Activated CD4-positive, alpha-beta T cell treated with anti-CD3 and anti-CD28 coated beads for 4 hours (primary cell): ENCODE data around the gene TNP1.
A peak's percentile ranks its signal among the peaks of the same experiment; 100 is the strongest.

Source experiments
- DNase-seq, 2 donors: peaks; one replicate each; pipeline ENCODE4 v3.0.0-alpha.2; 2020

Gene TNP1

DNA sequence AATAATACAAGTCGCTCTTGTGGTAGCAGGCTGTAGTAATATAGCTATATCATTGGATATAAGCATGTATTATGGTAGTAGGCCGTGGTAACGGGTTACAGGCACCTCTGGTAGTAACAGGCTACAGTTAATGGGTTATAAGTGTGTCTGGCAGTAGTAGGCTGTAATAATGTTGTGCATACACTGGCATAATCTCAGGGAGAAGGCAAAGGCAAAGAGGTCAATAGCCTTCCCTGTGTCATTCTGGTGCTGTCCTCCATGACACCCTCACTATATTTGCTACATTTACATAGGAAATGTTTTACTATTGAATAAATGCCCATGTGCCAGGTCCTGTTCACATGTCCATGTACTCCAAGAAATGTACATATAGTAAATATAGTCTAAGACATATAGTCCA lies 12.8 kb upstream of the TNP1 start:
- DNase-seq: no peak

DNA sequence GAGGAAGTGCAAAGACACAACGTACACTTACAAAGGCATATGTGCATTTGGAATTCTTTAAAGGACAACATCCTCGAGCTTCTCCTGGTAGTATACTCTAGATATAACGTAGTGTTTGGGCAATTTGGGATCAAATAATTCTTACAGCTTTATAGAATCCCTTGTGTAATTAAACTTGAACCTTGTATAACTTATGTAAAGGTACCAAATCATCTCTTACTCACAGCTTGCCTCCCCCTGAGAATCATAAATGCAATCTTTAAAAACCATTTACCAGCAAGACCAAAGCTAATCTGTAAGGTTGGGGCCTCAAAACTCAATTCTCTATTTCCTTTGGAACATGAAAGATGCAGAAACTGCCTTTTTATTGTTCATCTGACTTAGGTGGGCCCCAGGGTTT lies 12.2 kb upstream of the TNP1 start:
- no peak for DNase-seq

DNA sequence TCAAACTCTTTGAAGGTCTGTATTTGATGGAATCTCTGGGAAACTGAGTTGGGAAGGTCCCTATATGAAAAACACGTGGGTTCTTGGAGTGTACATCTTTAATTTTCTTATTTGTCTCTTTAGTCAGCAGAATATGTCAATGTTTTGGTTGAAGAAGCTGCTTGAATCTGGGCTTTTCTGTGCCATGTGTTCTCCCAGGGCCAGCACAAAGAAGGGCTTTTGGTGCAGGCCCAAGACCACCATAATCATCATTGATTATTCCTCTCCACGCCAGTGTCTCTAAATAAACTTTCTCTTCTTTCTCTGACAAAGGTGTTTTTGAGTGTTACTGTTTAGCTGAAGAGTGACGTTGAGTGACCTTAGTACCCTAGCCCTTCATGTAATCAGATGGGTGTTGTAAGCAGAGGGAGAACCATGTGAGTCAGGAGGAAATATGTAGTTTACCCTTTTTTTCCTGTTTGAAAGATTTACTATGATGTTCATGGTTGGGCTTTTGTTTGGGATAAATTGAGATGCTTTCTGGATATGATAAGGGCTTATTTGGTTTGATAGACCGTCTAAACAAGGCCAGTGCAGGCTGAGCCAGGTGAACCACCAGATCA lies 11.6 kb upstream of the TNP1 start:
- no peak for DNase-seq

DNA sequence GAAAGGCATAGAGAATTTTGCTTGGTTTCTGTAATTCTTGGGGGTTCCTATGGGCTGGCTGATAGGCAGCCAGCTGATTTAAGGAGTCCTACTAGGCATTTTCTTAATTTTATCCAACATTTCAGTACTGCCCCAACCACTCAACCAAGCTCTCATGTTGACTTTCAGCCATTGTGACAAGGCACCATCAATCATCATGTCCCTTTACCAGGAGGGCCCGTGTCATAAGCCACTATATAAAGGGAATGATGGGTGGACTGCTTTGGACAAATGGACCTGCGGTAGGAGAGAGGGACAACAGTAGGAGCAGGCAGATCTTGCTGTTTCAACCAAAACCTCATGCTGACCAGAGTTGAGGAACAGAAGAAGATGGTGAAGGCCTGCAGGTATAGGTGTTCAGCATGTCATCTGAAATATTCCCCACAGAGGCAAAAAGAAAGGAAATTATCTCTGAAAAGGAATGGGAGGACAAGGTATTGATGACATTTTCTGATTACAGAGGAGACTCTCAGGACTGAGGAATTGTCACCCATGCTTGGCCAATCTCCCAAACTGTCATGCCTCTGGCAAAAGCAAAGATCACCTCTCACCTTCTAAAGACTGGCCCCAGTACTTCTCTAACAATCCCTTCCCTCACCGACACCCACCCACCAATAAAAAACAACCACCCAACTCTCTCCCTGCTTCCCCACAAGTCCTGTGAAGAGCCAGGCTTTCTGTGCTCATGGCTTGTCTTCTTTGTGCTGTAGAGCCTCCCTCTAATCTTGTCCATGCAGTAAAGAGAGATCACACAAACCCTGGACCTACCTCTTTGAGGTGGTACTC lies 10.9 kb upstream of the TNP1 start:
- no peak for DNase-seq

DNA sequence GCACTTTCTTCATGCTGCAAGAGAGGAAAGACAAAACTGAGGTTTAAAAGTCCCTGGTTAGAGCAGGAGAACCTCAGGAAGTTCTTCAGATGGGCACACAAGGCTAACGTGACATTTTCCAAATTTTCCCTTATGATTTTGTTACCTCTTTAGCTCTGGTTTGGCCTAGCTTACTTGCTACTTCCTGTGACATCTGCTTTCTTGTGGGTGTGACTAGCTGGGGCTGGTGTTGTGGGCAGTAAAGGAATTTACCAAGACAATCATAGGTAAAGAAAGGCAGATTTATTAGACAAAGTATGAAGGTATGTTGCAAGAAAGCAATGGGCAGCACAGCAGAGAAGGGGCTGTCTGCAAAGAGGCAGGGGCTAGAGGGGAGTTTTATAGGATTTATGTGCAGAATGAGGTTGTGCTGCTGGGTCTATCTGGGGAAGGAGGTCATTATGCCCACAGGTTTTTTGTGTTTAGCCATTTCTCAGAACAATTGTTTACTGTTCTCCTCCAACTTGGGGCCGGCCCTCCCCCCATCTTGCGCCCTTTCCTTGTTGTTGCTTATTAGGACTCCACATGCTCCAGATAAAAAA lies 6.7 kb upstream of the TNP1 start:
- no peak for DNase-seq

DNA sequence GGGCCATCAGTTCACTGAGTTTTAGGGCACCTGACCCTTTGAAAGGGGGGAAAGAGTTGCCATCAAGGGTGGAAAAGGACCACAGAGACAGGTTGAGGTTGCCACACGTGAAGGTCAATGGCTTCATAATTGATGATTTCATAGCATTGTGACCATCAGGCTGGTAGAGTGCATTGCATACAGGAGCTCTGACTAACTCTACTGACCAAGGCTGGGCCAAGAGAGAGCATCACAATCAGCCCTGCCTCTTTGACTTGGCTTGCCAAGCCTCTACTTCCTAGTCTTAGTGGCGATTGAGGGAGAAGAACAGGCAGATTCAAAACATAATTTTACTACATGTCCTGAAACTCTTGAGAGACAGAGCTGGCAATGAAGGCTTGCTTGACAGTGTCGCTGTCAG lies 5.8 kb upstream of the TNP1 start:
- DNase-seq: no peak

DNA sequence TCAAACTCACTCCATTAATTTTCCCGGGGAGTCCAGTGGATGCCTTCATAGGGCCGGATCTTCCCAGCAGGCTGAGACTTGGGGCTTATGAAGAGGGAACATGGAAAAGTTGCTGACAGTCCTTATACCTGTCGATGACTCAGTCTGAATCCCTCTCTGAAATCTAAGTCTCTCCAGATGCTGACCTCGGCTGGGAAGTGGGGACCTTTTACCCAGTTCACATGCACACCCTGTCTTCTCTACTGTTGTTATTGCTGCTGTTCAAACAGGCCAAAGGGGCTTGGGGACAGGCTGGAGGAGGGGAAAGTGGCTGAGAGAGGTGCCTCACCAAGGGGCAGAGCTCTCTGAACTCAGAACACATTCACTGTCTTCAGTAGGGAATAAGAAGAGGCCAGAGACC lies 4.1 kb upstream of the TNP1 start:
- DNase-seq: no peak

DNA sequence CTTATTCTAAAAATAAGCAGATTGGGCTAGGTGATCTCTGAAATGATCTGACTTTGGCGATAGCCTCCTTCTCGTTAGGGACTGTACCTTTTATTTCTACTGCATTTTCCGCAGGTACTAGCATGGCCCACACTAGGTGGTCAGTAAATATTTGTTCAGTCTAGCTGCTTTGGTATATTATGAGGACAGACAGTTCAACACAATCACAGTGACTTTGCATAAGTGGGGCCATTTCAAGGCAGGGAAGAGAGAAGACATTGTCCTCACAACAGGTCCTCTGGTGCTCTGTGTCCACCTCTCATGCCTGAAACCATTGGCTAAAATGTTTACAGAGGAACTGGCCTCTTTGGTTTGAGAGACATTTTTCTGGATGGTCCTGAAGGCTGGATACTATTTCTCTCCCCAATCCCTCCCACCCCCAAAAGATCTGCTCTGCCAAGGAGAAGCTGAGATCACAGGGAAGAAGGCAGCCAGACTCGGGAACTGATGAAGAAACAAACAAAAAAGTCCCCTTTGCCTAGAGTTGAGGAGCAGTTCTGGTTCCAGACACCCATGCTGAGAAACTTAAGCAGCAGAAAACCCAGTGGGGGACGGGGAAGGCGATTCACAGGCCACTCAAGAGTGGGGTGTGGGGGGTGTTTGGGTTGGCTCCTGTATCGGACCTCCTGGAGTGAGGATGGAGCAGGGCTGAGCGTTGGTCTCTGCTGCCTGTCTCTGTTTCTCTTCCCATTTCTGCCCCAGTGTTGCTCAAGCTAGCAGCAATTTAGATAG lies 2.9 kb upstream of the TNP1 start:
- no peak for DNase-seq

DNA sequence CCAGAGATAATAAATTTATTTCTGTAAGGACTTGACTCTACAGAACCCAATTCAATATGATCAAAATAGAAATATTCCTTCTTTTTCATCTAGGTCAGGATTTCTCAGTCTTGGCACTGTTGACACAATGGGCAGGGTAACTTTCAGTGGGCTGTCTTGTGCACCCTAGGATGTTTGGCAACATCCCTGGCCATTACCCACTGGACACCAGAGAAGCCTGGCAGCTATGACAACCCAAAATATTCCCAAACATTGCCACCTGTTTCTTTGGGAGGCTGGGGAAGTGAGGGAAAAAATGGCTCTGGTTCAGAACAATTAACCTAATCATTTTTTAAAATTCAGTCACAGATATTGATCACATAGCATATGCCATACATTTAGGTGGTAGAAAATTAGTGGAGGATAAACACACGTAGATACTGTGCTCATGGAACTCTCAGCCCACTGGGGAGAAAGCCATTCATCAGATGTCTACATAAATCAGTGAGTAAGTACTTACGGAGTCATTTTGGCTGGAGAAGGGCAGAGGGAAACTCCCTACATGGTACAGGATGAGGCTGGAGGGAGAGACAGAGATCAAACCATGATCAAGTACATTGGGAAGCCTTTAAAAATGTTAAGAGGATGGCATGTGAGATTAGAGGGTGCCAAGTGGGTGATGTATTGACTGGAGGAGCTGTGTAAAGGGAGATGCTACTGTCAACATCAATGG lies 718 bp upstream of the TNP1 start:
- DNase-seq: no peak

DNA sequence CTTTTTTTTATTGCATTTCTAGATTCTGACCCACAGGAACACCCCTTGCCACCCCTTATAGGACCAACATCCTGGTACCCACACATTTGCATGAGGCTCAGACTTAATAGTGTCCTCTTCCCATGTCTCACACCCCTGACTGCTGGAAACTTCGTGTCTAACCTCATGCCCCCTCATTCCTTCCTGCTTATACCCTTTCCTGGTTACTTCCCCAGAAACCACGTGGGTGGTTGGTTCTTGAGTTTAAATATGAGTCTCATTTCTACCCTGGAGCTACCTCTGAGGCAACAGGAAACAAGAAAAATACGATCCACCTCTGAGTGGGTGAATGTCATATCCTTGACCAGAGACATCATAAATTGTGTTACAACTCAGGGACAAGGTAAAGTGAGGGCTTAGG lies 1.6 kb downstream of the TNP1 start:
- no peak for DNase-seq

DNA sequence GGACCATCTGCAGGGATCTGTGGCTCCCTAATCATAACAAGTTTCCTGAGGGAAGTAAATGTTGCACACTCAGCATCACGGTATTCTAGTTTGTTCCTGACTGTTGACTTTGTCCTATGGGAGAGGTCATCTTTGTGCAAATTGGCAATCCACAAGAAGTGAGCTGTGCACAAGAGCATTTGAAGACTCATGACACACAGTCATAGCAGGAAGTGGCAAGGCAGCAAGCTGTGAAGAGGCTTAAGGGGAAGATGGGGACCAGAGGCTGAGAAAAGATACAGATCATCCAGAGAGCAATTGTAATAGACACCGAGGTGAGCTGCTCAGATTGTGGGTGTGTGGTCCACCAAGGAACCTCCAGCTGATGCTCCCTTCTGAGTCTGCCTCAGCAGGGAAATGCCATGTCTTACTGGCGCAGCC lies 2.7 kb downstream of the TNP1 start:
- DNase-seq: no peak

DNA sequence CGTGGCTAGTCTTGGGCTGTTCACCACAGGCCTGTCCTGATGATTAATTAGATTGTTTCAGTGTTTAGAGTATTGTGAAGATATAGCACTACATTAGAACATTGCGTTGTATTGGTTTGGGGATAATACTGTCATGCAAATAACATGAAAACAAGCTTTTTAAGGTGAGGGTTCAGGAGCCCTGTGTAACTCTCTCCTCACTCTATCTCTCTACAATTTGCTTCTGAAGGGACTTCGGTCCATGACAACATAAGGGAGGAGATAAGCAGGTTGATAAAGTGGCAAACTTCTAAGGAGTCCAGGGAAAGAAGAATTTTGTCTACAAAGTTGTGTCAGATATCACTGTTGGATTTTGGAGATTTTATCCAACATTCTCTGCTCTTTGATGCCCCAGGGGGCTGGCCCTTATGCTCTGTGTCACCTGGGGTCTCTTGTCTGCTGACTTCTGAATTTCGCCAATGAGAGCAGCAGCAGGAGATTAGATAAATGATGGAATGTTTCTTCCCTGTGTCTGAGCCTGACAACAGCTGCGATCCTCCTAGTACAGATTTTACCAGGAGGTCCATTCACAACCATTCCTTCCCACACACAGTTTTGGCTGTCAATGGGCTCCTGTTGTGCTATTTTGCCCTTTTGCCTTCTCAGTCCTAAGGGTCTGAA lies 3.3 kb downstream of the TNP1 start:
- DNase-seq: no peak

DNA sequence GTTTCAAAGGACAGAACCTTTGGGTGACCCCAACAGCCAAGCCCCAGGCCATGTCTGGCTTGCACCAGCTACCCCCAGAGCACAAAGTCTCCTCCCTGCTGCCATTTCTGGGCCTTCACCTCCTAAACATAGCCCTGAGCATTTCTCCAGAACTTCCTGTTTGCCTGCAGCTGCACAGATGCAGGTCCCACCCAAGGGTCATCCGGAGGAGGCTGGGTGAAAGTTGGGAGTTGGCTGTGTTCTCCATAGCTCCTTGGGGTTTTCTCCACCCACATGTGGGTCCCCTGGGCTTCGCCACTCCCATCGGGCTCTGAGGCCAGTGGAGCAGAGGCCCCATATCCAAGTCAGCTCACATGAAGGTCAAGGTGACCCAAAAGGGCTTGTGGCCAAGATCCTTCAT lies 4.3 kb downstream of the TNP1 start:
- no peak for DNase-seq

DNA sequence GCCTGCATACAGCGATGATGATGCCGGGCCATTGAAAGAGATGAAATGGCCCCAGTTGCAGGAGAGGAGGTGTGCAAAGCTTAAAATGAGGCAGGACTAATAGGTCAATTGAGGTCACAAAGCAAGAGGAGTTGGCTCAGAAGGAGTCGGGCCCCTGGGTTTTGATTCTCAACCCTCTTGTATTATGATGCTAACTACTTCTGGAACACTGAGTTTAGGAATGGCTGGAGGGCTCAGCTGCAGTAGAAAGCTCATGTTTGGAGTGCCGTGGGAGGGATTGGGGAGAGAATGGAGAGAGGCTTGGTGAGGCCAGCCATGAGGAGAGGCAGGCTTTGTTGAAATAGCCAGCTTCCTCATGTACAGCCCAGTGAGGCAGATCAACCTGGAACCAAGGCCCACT lies 4.8 kb downstream of the TNP1 start:
- DNase-seq: no peak

DNA sequence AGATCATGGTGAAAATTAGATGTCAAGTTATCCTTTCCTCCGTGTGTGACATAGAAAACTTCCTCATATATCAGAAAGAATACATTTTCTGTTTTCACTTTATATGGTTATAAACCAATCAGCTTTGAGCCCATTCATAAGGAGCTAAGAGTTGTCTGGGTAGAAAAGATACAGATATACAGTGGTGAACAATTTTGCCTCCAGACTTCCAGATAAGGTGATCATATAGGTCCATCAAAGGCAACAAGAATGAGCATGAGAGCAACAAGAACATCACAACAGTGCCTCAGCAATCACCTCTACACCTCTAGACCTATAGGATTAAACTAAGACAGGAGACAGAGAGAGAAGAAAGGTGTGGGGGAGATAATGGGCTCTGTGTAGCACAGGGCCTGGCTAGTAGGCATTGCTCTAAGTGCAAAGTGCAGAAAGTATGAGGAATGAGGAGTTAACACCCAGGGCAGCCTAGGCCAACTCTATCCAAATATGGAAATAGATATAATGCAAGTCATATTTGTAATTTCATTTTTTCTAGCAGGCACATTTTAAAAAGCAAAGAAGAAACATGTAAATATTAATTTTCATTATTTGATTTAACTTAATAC lies 8.3 kb downstream of the TNP1 start:
- no peak for DNase-seq

DNA sequence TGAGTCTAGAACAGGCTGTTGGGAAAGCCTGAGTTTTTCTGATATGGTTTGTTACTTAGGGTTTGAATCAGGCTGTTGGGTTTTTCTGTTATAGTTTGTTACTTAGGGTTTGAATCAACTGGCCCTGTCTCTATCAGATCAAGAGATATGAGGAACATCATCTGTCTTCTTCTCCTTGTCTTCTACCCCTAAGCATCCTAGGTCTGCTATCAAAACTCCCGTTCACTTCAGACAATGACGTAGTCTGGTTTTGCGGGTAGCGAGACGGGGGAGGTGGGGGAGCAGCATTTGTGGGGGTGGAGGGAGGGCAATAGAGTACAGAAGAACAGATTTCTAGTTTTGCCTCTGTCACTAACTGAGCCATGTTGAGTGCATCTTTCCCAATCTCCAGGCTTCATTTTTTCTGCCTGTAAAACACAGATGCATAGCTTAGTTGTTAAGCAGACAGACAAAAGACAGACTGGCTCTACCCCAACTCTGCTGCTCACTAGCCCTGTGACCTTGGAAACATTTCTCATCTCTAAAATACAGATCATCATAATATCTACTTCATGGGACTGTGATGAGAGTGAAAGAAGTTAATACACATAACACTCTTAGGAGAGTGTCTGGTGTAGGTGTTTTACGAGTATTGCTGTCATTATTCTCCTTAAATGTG lies 9.1 kb downstream of the TNP1 start:
- peak in 1 of 2 donors; percentile 5 for DNase-seq

DNA sequence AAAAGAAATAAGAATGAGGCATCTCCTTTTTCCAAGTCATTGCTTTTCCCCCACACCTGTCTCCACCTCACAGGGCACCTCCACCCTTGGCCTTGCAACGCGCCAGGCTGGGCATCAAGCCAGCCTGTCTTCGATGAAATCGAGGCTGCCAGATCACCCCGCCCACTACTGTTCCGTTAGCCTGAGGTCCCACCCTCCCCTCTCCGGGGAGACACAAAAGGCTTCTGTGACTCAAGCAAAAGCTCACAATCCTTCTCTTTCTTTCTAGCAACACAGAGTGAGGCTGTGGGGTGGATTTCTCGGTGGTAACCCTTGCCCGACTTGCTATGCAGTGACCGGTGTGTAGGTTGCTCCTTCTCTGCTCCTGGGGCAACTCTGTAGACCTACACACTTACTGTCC lies 9.9 kb downstream of the TNP1 start:
- peak; percentile 6 to 42 for DNase-seq

DNA sequence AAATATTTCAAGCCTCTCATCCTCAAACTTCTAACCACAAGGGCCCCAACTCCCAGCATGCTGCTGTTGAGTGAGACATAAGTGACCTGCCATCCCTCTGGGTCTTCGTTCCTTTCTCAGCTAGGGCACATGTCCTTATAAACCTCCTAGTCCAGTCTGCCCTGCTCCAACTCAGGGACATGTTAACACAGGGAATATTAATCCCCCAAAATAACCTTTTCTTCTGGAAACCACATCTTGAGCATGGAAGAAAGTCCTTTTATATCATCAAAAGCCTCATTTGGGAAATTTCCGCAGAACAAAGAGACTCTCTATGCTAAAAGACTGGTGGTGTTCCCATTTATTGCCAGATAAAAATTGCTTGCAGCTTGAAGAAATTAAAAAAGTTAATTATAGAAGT lies 14.4 kb downstream of the TNP1 start:
- DNase-seq: no peak

DNA sequence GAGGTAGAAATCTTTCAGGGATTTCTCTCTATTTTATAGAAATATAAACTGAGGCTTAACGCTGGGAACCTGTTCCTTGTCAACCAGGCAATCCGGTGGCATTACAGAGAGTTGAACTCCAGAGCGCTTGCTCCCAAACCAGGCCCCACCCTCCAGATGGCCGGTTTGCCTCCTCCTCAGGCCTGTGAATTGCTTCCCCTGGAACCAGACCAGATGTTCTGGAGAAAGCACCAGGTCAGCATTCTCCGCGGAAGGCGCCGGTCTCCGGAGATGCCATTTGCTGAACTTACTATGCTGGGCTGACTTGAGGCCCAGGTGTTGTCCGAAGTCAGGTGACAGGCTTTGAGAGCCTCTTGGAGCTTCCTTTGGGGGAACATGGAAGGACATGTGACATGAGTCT lies 17.2 kb downstream of the TNP1 start:
- no peak for DNase-seq

DNA sequence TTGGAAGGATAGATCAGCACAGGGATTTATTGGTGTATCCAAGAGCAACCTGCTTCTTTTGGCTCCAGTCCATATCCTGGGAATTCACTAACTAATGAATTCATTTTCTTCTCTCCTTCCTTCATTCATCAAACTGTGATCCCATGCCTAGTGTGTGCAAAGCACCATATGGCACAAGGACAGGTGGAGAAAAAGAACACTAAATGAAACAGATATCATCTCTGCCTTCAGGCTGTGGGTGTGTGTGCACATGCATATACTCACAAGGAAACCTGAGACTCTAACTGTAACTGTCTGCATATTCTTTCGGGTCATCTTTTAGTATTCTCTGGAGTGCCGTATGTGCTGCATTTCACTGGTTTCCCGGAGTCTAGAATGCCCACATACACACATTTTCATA lies 20.2 kb downstream of the TNP1 start:
- no peak for DNase-seq

DNA sequence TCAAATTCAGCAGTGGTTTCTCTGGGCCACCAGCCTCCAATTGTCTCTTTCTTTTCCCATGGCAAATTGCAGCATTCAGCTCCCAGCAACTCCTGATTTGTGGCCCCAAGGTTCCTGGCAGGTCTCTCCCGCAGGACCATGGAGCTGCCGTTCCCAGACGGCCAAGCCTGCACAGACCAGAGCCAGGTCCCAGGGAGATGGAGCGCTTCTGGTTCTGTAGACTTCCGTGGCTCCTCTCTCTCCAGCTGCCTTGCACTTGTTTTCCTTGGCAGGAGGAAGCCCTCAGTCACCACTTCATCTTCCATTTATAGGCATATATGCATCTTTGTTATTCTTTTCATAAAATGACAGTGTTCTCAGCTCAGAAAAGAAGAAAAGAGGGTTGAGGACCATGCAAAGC lies 21.7 kb downstream of the TNP1 start:
- DNase-seq: no peak

DNA sequence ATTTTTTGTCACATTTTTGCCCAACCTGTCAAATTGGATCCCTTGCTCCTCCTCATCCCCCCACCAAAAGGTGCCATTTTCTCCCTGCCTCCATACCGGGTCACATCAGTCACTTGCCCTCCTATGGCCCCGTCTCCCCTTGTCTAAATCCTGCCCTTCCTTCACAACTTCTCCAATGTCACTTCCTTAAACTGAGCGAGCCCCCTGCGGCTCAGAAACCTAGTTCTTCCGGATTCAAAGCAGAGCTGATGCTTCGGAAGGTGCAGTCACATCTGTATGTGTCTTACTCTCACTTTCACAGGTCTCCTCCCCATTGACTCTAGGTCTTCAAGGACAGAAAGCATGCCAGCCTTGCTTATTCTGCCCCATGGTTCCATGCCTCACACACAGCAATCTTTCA lies 22.1 kb downstream of the TNP1 start:
- no peak for DNase-seq
